ENCODE results near the gene GOLGA6C. TPM values are rescaled to one million over a fixed set of nuclear protein-coding genes. Genes with fewer than 3 reads are reported as not detected.
"Not testable (repeated sequence)": the region's sequence is repeated elsewhere in the genome, so short reads cannot be mapped to it uniquely, and the experiment has no call there.

GOLGA6C gene
- total RNA-seq, 4 donors from 2014 or later: not detected

DNA sequence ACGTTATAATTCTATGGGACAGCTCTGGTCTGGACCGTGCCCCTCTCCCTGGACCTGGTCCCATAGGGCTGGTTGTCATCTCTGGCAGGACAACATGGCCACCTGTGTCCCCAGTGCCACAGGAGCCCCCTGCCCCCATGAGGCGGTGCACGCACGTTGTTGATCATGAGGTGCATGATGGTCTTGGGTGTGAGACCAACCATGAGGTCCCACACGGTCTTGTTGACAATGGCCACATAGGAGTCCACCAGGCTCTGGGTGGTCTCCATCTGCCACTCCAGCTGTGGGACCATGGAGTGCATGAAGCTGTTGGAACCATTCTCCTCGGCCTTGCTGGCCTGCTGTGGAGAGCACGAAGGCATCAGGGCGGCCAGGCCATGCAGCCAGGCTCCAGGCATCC lies 44.2 kb downstream of the GOLGA6C start:
- no peaks in the 10 kb centered on the region for H3K9me3 ChIP-seq
- no peak for DNase-seq
- intact Hi-C loops (cut with DNase I; ENCODE audit: low total_unique reads): no loop called here
- H3K4me1 ChIP-seq: no peaks in the 10 kb centered on the region
- TF ChIP-seq, protein P1, sequence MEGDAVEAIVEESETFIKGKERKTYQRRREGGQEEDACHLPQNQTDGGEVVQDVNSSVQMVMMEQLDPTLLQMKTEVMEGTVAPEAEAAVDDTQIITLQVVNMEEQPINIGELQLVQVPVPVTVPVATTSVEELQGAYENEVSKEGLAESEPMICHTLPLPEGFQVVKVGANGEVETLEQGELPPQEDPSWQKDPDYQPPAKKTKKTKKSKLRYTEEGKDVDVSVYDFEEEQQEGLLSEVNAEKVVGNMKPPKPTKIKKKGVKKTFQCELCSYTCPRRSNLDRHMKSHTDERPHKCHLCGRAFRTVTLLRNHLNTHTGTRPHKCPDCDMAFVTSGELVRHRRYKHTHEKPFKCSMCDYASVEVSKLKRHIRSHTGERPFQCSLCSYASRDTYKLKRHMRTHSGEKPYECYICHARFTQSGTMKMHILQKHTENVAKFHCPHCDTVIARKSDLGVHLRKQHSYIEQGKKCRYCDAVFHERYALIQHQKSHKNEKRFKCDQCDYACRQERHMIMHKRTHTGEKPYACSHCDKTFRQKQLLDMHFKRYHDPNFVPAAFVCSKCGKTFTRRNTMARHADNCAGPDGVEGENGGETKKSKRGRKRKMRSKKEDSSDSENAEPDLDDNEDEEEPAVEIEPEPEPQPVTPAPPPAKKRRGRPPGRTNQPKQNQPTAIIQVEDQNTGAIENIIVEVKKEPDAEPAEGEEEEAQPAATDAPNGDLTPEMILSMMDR (IDR thresholded peaks at IDR 0.05): no peak
- TF ChIP-seq POLR2A (IDR thresholded peaks at IDR 0.05): no peak
- no peaks in the 10 kb centered on the region for H3K36me3 ChIP-seq
- H3K4me3 ChIP-seq: no peak overlapping the region
- no peak overlapping the region for H3K27ac ChIP-seq
- no peaks in the 10 kb centered on the region for H3K27me3 ChIP-seq

DNA sequence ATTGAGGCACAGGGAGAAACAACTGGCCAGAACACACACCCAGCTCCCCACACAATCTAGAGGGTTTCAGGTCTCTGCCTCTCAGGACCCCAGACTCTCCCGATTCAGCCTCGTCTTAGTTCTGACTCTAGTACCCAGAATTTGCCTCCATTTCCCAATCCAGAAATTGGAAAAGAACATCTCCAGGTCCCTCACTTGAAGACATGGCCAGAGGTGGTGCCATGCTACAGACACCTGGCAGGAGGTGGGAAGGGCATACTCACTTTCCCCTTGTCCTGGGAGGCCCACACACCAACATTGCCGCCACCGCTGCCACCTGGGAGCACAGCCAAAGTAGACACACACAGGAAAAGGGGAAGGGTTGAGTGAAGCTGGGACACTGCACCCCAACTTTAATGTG lies 44.6 kb downstream of the GOLGA6C start:
- intact Hi-C loops (cut with DNase I; ENCODE audit: low total_unique reads); H3K4me3 ChIP-seq; H3K9me3 ChIP-seq; H3K27me3 ChIP-seq; H3K36me3 ChIP-seq; DNase-seq; H3K27ac ChIP-seq; H3K4me1 ChIP-seq: not testable (repeated sequence)

DNA sequence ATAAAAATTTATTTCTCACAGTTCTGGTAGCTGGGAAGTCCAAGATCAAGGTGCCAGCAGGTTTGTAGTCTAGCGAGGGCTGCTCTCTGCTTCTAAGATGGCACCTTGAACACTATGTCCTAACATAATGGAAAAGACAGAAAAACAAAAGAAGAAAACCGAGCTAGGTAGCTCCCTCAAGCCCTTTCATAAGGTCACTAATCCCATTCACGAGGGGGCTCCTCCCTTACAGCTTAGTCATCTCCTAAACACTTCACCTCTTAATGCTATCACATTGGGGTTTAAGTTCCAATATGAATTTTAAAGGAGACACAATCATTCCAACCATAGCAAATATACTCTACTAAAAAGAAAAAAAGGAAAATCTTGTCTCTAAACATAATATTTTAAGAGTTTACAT lies 48.1 kb downstream of the GOLGA6C start:
- no peaks in the 10 kb centered on the region for H3K36me3 ChIP-seq
- no peak overlapping the region for H3K27ac ChIP-seq
- H3K9me3 ChIP-seq: no peaks in the 10 kb centered on the region
- no peaks in the 10 kb centered on the region for H3K27me3 ChIP-seq
- intact Hi-C loops (cut with DNase I; ENCODE audit: low total_unique reads): no loop called here
- H3K4me3 ChIP-seq: no peak overlapping the region
- no peak for DNase-seq
- H3K4me1 ChIP-seq: no peaks in the 10 kb centered on the region
- TF ChIP-seq, protein P1 (IDR thresholded peaks at IDR 0.05): no peak
- TF ChIP-seq POLR2A (IDR thresholded peaks at IDR 0.05): no peak

DNA sequence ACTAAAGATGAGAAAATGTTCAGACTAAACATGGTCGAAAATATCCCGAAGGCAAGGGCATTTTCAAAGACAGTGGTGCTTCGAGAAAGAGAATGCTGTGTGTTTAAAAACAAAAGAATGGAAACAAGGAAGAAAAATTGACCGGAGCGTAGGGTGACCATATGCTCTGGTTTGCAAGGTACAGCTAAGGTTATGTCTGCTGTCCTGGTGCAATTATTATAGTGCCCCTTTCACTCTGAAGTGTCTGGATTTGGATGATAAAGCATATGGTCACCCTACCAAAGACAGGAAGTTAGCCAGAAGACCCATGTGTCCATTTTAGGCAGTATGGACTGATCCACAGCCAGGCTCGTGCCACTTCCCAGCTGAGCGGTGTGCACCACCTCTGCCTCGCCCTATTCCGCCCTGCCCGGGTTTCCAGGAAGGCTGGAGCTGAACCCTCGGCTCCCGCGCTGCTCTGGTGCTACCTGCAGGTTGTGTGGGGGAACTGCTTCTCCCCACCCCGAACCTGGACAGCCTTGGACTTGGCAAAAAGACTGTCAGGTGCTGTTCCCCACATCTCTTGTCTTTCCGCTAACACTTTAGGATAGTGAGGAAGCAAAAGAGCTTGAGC lies 49.8 kb downstream of the GOLGA6C start:
- DNase-seq: no peak
- TF ChIP-seq, protein P1 (IDR thresholded peaks at IDR 0.05): no peak
- TF ChIP-seq POLR2A (IDR thresholded peaks at IDR 0.05): no peak
- intact Hi-C loops (cut with DNase I; ENCODE audit: low total_unique reads): no loop called here
- H3K36me3 ChIP-seq: no peaks in the 10 kb centered on the region
- H3K9me3 ChIP-seq: no peaks in the 10 kb centered on the region
- H3K4me3 ChIP-seq: no peak overlapping the region
- no peaks in the 10 kb centered on the region for H3K27me3 ChIP-seq
- H3K27ac ChIP-seq: no peak overlapping the region
- no peaks in the 10 kb centered on the region for H3K4me1 ChIP-seq

DNA sequence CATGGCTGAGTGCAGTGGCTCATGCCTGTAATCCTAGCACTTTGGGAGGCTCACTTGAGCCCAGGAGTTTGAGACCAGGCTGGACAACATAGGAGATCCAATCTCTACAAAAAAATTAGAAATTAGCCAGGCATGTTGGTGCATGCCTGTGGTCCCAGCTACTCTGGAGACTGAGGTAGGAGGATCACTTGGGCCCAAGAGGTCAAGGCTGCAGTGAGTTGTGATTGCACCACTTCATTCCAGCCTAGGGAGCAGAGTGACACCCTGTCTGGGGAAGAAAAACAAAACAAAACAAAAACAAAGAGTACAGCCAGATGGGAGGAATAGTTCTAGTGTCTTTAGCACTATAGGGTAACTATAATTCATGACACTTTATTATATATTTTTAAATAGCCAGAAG lies 51.6 kb downstream of the GOLGA6C start:
- Histone ChIP-seq H3K27me3 (no peaks in the 10 kb centered on the region), H3K36me3 (no peaks in the 10 kb centered on the region), H3K27ac (no peak overlapping the region), H3K9me3 (no peaks in the 10 kb centered on the region), H3K4me1 (no peaks in the 10 kb centered on the region), H3K4me3 (no peak overlapping the region)
- no peak for DNase-seq
- no peak for TF ChIP-seq POLR2A (IDR thresholded peaks at IDR 0.05)
- TF ChIP-seq, protein P1 (IDR thresholded peaks at IDR 0.05): no peak
- intact Hi-C loops (cut with DNase I; ENCODE audit: low total_unique reads): no loop called here

DNA sequence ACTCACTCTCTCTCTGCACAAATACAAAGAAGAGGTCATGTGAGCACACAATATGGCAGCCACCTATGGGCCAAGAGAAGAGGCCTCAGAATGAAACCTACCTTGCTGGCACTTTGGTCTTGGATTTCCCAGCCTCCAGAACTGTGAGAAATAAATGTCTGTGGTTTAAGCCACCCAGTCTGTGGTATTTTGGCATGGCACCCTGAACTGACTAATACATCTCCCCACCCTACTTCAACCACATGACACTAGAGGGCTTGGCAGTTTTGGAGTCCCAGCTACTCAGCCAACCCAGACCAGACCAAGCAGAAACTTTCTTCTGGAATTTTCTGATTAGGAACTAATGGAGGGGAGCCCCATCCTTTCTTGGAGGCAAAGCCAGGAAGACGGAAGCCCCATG lies 54.4 kb downstream of the GOLGA6C start:
- H3K9me3 ChIP-seq; H3K4me1 ChIP-seq; DNase-seq; H3K27ac ChIP-seq; H3K27me3 ChIP-seq; intact Hi-C loops (cut with DNase I; ENCODE audit: low total_unique reads); H3K36me3 ChIP-seq; H3K4me3 ChIP-seq: not testable (repeated sequence)

All from uterus (tissue), 4 donors.